Activated naive CD4-positive, alpha-beta T cell treated with anti-CD3 and anti-CD28 coated beads for 36 hours (primary cell): ENCODE measurements around the gene LAMTOR1. TPM values are rescaled to one million over a fixed set of nuclear protein-coding genes. Genes with fewer than 3 reads are reported as not detected.

Experiments
- CTCF ChIA-PET: fragments of 350-600 bp; sonication (Branson Sonifier 250); formaldehyde crosslinking; loops from one replicate; lab custom pipeline; 2021; ENCODE audit warnings: antibody characterized with exemption; lab: Charles Lee
- DNase-seq: peaks from one replicate; pipeline ENCODE4 v3.0.0-alpha.2; 2020
- H3K27ac Mint-ChIP-seq: one replicate; pipeline ENCODE4 v1.8.0; 2021; ENCODE audit warnings: mild to moderate bottlenecking, mixed read lengths
- H3K27me3 Mint-ChIP-seq: one replicate; pipeline ENCODE4 v1.8.0; 2021; ENCODE audit warnings: low read depth, mixed read lengths
- H3K36me3 Mint-ChIP-seq: one replicate; pipeline ENCODE4 v1.8.0; 2021; ENCODE audit warnings: low read depth, mixed read lengths
- H3K4me1 Mint-ChIP-seq: one replicate; pipeline ENCODE4 v1.8.0; 2021; ENCODE audit warnings: low read depth, mixed read lengths
- H3K4me3 Mint-ChIP-seq: one replicate; pipeline ENCODE4 v1.8.0; 2021; ENCODE audit warnings: mild to moderate bottlenecking, moderate library complexity, mixed read lengths
- H3K9me3 Mint-ChIP-seq: one replicate; pipeline ENCODE4 v1.8.0; 2021; ENCODE audit warnings: mixed read lengths
- intact Hi-C: fragments of 100-400 bp; cut with micrococcal nuclease; formaldehyde crosslinking; loops from one replicate; pipeline ENCODE4 v1.15.1; 2023
- total RNA-seq, 2 experiments: library from RNA; stranded (reverse); gene quantifications; one replicate each; pipeline ENCODE4 v1.2.3, GENCODE V29; 2021

LAMTOR1 gene
- total RNA-seq, 2 experiments from 2014 or later, result 39.1 to 41.8 TPM

DNA sequence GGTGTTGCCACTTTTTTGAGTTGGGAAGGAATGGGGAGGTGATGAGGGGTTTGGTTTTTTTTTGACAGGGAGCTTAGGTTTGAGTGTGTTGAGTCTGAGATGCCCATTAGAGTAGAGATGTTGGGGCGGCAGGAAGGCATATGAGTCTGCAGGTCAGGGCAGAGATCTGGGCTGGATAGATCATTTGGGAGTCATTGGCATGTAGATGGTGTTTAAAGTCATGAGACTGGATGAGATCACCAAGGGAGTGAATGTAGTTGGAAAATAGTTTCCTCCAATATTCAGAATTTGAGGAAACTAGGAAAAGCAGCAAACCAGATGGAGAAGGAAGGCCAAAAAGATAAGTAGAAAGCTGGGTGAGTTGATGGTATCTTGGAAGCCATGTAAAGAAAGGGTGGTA is 11.5 kb upstream of the LAMTOR1 start:
- no peaks in the 10 kb centered on the region for H3K9me3 Mint-ChIP-seq
- H3K4me1 Mint-ChIP-seq, result peaks cover 12% of the 10 kb centered on the region
- H3K36me3 Mint-ChIP-seq, result peaks cover 2% of the 10 kb centered on the region
- no peak overlapping the region for H3K4me3 Mint-ChIP-seq
- H3K27me3 Mint-ChIP-seq, result no peaks in the 10 kb centered on the region
- DNase-seq, result no peak
- CTCF ChIA-PET, result no interaction called here
- intact Hi-C loops, result no loop called here
- H3K27ac Mint-ChIP-seq, result no peak overlapping the region

DNA sequence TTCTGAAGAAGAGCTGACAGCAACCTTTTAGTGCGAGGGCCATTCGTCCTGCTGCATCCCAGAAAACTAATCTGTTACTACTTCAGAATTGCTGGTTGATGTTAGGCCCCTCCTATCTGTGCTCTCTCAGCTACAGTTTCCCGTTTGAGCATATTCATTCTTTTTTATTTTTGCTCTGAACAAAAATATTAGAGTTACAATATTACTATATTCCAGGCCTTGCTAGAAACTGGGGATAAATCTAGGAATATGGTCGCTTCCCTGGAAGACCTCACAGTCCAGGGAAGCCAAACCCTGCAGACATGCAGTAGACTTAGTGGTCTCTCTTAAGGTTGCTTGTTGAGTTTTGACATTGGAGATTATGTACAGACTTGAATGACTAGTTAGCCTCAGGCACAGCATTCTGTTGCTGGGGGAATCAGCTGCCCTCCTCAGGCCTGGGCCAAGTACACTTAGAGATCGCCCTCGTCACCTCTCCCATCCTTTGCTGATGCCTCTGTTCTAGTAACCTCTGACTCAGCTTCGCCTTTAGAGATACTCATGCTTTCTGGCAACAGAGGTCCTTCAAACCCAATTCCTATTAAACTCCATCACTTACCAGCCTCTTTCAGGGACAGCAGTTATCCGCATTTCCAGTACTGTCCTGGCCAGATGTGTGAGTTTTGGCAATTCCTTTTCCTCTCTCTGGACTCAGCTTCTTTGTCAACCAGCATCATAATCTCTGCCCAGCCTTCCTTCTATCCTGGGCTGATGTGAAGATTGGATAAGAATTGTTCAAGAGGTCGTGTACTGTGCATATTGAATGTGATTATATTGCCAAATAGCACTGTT is 10.1 kb upstream of the LAMTOR1 start:
- H3K9me3 Mint-ChIP-seq, result no peaks in the 10 kb centered on the region
- H3K4me3 Mint-ChIP-seq, result peak overlapping the region; percentile 85
- H3K36me3 Mint-ChIP-seq, result peaks cover 2% of the 10 kb centered on the region
- H3K4me1 Mint-ChIP-seq, result peaks cover 12% of the 10 kb centered on the region
- no peaks in the 10 kb centered on the region for H3K27me3 Mint-ChIP-seq
- peak overlapping the region; percentile 97 for H3K27ac Mint-ChIP-seq
- DNase-seq, result peak; percentile 19
- CTCF ChIA-PET, result interaction anchor here (1.2 kb wide), 1 partner anchor 700 kb away, joined by 3 read pairs; no protein-coding TSS in a partner anchor
- intact Hi-C loops, result loop anchor here (1.0 to 2.0 kb wide), 8 partner anchors 10 to 660 kb away; partner anchors contain the start of genes CLPB, LAMTOR1, LRRC51 and NADSYN1

DNA sequence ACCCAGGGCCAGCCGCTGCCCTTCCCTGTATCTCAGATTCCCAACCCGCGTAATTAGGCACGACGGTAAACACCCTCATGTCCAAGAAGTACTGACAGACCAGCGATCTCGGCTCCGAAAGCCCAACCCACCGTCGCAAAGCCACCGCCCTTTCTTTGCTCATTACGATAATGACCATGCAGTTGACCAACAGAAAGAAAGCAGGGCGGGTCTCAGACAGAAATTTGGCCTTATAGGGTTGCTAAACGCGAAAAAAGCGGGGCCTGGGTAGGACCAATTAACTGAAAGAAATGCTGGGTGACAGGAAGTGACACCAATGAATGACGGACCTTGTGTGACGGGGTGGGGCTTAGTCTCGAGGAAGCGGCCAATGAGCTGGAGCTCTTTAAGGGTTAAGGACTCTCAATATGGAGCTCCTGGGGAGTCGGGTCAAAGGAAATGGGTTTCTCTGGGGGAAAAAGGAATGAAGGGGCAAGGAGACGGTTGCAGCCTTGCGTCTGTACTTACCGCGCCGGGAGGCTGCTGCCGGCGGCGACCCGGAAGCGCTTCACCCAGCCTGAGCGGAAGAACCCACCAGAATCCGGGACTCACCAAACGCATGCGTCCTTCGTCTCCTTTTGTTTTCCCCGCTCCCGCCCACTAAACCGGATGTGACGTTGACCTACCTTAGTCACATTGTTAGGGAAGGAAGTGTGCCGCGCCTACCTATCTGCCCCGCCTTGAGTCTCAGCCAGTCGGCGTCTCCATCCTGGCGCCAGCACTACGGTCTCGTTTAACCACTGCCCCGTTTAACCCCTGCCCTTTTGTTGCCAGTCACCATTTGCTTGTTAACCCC is 9.3 kb upstream of the LAMTOR1 start, which contains the start of gene ANAPC15:
Gene ANAPC15, minus strand, starts transcription at position 553 of the 835 bp plus-strand sequence. CDS start 1,419 bp downstream, outside the sequence.
- CTCF ChIA-PET, result interaction anchor here (0.6 to 1.4 kb wide), 3 partner anchors 13 to 700 kb away, joined by 3 to 4 read pairs (median 4); no protein-coding TSS in a partner anchor
- peak within 1 kb of the TSS; percentile 85 for H3K4me3 Mint-ChIP-seq
- H3K27me3 Mint-ChIP-seq, result no peaks in the 10 kb centered on the region
- intact Hi-C loops, result loop anchor here (1.0 to 2.0 kb wide), 8 partner anchors 9 to 659 kb away; partner anchors contain the start of genes CLPB, LAMTOR1, LRRC51 and NADSYN1
- H3K36me3 Mint-ChIP-seq, result peaks cover 2% of the 10 kb centered on the region
- H3K4me1 Mint-ChIP-seq, result peaks cover 12% of the 10 kb centered on the region
- H3K9me3 Mint-ChIP-seq, result no peaks in the 10 kb centered on the region
- peak; percentile 100 for DNase-seq
- peak within 1 kb of the TSS; percentile 97 for H3K27ac Mint-ChIP-seq

DNA sequence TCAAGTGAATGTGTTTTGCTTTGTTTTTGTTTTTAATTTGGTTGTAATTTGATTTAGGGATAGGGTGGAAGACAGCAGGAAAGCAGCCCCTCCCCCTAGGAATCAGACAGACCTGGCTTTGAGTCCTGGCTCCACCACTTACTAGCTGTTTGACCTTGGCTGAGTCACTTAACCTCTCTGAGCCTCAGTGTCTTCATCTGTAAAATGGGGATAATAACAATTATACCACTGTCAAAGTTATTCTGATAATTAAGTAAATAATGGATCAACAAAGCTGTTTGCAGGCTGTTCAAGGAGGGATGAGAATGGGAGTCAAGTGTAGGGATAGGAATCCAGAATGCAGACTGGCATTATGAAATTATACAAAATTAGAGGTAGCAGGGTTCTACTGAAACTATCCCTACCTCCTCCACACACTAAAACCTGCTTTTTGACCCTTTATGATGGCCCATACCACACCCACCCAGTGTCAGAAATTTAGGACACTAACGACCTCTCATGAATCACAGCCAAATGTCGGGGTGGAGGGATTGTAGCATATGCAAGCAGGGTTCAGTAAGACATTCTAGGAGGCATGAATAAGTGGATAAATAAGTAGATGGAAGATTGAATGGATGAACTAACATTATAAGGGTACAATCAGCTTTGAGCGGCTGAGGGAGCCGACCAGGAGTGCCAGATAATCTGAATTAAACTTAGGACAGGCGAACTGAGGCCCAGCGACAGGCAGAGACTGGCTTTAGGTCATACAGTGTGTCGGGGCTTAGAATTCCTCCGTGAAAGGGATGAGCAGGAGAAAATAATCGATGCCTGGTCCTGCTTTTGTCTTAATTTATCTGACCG is 8.4 kb upstream of the LAMTOR1 start:
- Mint-ChIP-seq H3K9me3 (no peaks in the 10 kb centered on the region), H3K27ac (peak overlapping the region; percentile 97), H3K27me3 (no peaks in the 10 kb centered on the region), H3K36me3 (peaks cover 2% of the 10 kb centered on the region), H3K4me3 (peak overlapping the region; percentile 85), H3K4me1 (peaks cover 12% of the 10 kb centered on the region)
- CTCF ChIA-PET, result interaction anchor here (0.6 to 1.4 kb wide), 4 partner anchors 12 to 114 kb away, joined by 3 to 4 read pairs (median 4); no protein-coding TSS in a partner anchor
- intact Hi-C loops, result loop anchor here (1.0 to 2.0 kb wide), 8 partner anchors 8 to 658 kb away; partner anchors contain the start of genes CLPB, LAMTOR1, LRRC51 and NADSYN1
- no peak for DNase-seq

DNA sequence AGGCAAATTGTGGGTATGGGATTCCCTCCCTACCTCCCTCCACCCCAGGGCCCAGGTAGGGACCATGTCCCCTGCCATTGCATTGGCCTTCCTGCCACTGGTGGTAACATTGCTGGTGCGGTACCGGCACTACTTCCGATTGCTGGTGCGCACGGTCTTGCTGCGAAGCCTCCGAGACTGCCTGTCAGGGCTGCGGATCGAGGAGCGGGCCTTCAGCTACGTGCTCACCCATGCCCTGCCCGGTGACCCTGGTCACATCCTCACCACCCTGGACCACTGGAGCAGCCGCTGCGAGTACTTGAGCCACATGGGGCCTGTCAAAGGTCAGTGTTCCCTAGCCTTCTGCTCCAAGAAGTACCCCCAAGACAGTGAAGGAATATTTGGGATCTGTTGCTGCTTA is 2.8 kb upstream of the LAMTOR1 start, which contains the start of gene TOMT:
Gene TOMT, plus strand, starts transcription at position 37 of the 400 bp plus-strand sequence. Its CDS starts 28 bp downstream, at position 65.
- Mint-ChIP-seq H3K27ac (no peak within 1 kb of the TSS), H3K9me3 (no peaks in the 10 kb centered on the region), H3K4me1 (peaks cover 27% of the 10 kb centered on the region), H3K36me3 (peaks cover 4% of the 10 kb centered on the region), H3K27me3 (no peaks in the 10 kb centered on the region), H3K4me3 (no peak within 1 kb of the TSS)
- CTCF ChIA-PET, result interaction anchor here (0.6 kb wide), 1 partner anchor 180 kb away, joined by 3 read pairs; no protein-coding TSS in a partner anchor
- intact Hi-C loops, result no loop called here
- DNase-seq, result no peak

DNA sequence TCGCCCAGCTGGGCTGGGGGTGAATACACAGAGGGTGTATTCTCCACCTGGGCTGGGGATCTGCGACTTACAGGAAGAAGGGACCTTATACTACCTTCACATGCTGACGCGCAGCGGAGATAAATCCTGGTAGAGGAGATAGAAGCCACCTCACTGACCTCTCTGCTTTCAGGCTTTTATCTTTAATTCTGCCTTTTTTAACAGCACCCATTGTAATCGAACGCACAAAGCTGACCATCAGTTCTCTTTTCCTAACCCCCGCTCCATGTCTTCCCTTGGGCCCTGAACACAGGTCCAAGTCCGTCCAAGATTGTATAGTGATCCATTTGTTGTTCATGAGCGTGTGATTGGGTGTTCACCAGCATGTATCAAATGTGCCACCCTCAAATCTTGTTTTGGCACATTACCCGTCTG is 664 bp upstream of the LAMTOR1 start:
- CTCF ChIA-PET, result no interaction called here
- H3K9me3 Mint-ChIP-seq, result no peaks in the 10 kb centered on the region
- peaks cover 36% of the 10 kb centered on the region for H3K4me1 Mint-ChIP-seq
- no peaks in the 10 kb centered on the region for H3K27me3 Mint-ChIP-seq
- DNase-seq, result no peak
- H3K36me3 Mint-ChIP-seq, result peaks cover 4% of the 10 kb centered on the region
- intact Hi-C loops, result loop anchor here (1.0 to 2.0 kb wide), 5 partner anchors 9 to 175 kb away; partner anchors contain the start of genes ANAPC15, LRRC51, NUMA1 and RNF121
- H3K27ac Mint-ChIP-seq, result peak overlapping the region; percentile 77
- peak overlapping the region; percentile 87 for H3K4me3 Mint-ChIP-seq

DNA sequence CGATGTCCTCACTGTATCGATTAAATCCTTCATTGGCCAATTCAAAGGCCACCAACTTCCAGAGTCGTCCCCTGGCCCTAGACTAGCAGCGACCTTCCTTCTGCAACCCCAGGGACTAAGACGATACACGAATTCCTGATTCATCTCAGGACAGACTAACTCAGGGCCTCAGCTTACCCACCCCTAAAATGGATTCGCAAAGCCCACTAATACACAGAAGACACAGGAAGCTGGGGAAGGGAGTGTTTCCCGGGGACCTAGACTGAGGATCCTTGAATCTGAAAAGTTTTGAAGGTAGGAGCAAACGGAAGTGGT is 509 bp downstream of the LAMTOR1 start:
- Mint-ChIP-seq H3K4me3 (peak overlapping the region; percentile 87), H3K27me3 (no peaks in the 10 kb centered on the region), H3K27ac (peak overlapping the region; percentile 77), H3K9me3 (no peaks in the 10 kb centered on the region), H3K36me3 (peaks cover 13% of the 10 kb centered on the region), H3K4me1 (peaks cover 38% of the 10 kb centered on the region)
- intact Hi-C loops, result loop anchor here (2.0 kb wide), 3 partner anchors 62 to 174 kb away; partner anchors contain the start of genes RNF121 and XNDC1N
- CTCF ChIA-PET, result interaction anchor here (0.6 to 4.5 kb wide), 3 partner anchors 11 to 175 kb away, joined by 3 to 38 read pairs (median 8); partner anchors contain the start of gene XNDC1N
- no peak for DNase-seq

DNA sequence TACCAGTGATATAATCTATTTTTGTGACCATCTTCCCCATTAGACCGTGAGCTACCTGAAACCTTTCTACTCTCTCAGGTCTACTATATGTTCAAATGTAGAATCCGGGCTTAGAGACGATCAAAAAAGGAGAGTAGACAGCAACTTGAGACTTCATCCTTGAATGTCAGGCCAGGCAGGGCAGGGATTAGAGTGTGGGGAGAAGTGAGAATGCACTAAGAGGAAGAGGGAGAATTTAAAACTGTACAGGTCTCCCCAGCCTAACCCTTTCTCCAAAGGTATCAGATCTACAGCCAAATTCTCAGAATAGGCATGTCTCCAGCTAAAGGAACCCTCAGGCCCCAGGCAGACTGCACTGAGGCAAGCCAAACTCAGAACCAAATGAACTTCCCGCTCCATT is 935 bp downstream of the LAMTOR1 start:
- Mint-ChIP-seq H3K4me1 (peaks cover 38% of the 10 kb centered on the region), H3K36me3 (peaks cover 14% of the 10 kb centered on the region), H3K9me3 (no peaks in the 10 kb centered on the region), H3K27ac (peak overlapping the region; percentile 77), H3K4me3 (peak overlapping the region; percentile 87), H3K27me3 (no peaks in the 10 kb centered on the region)
- DNase-seq, result no peak
- CTCF ChIA-PET, result interaction anchor here (0.6 to 4.5 kb wide), 4 partner anchors 11 to 174 kb away, joined by 3 to 38 read pairs (median 6); partner anchors contain the start of gene XNDC1N
- intact Hi-C loops, result loop anchor here (2.0 kb wide), 3 partner anchors 61 to 173 kb away; partner anchors contain the start of genes RNF121 and XNDC1N

DNA sequence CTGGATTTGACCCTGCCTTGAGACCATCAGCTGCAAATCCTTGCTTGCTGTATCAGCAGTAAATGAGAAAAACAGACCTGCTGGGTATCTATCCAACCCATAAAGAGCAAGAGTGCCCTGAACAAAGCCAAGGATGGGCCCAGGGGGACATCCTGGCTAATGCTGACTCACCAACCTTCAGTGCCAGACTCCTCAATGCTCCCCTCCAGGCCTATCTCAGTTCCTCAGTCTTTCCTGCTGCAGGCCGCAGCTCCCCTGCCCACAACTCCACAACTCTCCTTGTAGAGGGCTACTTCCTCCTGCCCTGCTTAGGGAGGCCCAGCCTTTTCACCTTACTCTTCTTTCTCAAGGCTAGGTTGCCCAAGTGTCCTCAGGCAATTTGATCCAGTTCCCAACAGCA is 2.6 kb downstream of the LAMTOR1 start:
- no peaks in the 10 kb centered on the region for H3K27me3 Mint-ChIP-seq
- H3K36me3 Mint-ChIP-seq, result peaks cover 15% of the 10 kb centered on the region
- CTCF ChIA-PET, result interaction anchor here (1.2 to 4.5 kb wide), 5 partner anchors 9 to 83 kb away, joined by 4 to 38 read pairs (median 5); no protein-coding TSS in a partner anchor
- intact Hi-C loops, result no loop called here
- no peak overlapping the region for H3K4me3 Mint-ChIP-seq
- no peaks in the 10 kb centered on the region for H3K9me3 Mint-ChIP-seq
- peaks cover 38% of the 10 kb centered on the region for H3K4me1 Mint-ChIP-seq
- DNase-seq, result no peak
- H3K27ac Mint-ChIP-seq, result peak overlapping the region; percentile 57

DNA sequence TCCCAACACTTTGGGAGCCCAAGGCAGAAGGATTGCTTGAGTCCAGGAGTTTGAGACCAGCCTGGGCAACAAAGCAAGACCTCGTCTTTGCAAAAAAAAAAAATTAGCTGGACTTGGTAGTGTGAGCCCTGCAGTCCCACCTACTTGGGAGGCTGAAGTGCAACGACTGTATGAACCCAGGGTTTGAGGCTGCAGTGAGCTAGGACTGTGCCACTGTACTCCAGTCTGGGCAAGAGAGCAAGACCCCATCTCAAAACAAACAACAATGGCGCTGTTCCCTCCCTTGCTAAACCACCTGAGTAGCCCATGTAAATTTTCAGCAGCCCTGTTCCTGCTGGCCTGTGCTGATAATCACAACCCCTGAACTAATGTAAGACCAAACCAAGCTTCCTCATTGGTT is 3.1 kb downstream of the LAMTOR1 start:
- H3K27me3 Mint-ChIP-seq, result no peaks in the 10 kb centered on the region
- CTCF ChIA-PET, result interaction anchor here (1.0 to 4.5 kb wide), 4 partner anchors 9 to 83 kb away, joined by 4 to 38 read pairs (median 5); no protein-coding TSS in a partner anchor
- intact Hi-C loops, result no loop called here
- H3K9me3 Mint-ChIP-seq, result no peaks in the 10 kb centered on the region
- peaks cover 16% of the 10 kb centered on the region for H3K36me3 Mint-ChIP-seq
- no peak overlapping the region for H3K27ac Mint-ChIP-seq
- H3K4me3 Mint-ChIP-seq, result no peak overlapping the region
- peaks cover 38% of the 10 kb centered on the region for H3K4me1 Mint-ChIP-seq
- no peak for DNase-seq

DNA sequence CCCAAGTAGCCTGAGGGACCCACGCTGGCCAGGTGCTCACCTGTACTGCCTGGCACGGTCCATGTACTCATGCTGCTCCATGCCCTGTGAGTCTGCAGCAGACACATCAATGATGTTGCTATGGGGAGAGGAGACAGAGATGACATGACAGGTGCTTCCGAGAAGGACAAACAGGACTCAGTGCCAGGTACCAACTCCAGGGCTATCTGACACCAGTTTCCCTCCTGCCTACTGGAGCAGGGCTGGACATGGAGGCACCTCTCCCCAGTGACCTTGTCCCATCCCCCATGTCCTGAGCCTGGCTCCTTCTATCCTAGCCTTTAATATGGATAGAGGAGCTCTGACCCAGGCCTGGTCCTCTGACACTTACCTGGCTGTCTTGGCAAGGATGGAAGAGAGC is 4.4 kb downstream of the LAMTOR1 start:
- intact Hi-C loops, result no loop called here
- Mint-ChIP-seq H3K4me1 (peaks cover 33% of the 10 kb centered on the region), H3K36me3 (peaks cover 18% of the 10 kb centered on the region), H3K9me3 (no peaks in the 10 kb centered on the region), H3K27ac (no peak overlapping the region), H3K4me3 (no peak overlapping the region), H3K27me3 (no peaks in the 10 kb centered on the region)
- CTCF ChIA-PET, result interaction anchor here (0.6 to 4.5 kb wide), 3 partner anchors 8 to 122 kb away, joined by 3 to 38 read pairs (median 3); no protein-coding TSS in a partner anchor
- DNase-seq, result no peak
